Liver (tissue), 9 donors: ENCODE data around the gene PDGFB. TPM values are rescaled to one million over a fixed set of nuclear protein-coding genes. Genes with fewer than 3 reads are reported as not detected.

Experiments
- DNase-seq: peaks from one replicate; pipeline ENCODE4 v3.0.0-alpha.2; 2017; ENCODE audit warnings: low spot score
- H3K27ac ChIP-seq, 2 donors: one replicate each; pipeline ENCODE4 v1.7.0; 2013; ENCODE audit warnings: inconsistent platforms in 2 of 2, low read length in 2 of 2, control low read depth in 1 of 2, low read depth in 1 of 2, mild to moderate bottlenecking in 1 of 2
- H3K27me3 ChIP-seq, 4 donors: one replicate each; pipeline versions ENCODE4 v1.6.1 to v1.7.0; 2013; ENCODE audit warnings: low read length in 3 of 4, inconsistent platforms in 1 of 4, mild to moderate bottlenecking in 1 of 4, moderate library complexity in 1 of 4; ENCODE audit not compliant: control insufficient read depth in 4 of 4, insufficient read depth in 4 of 4
- H3K36me3 ChIP-seq, 4 donors: one replicate each; pipeline versions ENCODE4 v1.6.1 to v1.7.0; 2013; ENCODE audit warnings: low read length in 3 of 4, mild to moderate bottlenecking in 3 of 4, low read depth in 1 of 4, moderate library complexity in 1 of 4; ENCODE audit not compliant: control insufficient read depth in 4 of 4, insufficient read depth in 3 of 4
- H3K4me1 ChIP-seq, 4 donors: one replicate each; pipeline versions ENCODE4 v1.6.1 to v1.7.0; 2013; ENCODE audit warnings: low read length in 3 of 4, mild to moderate bottlenecking in 3 of 4, moderate library complexity in 1 of 4; ENCODE audit not compliant: control insufficient read depth in 4 of 4, insufficient read depth in 4 of 4
- H3K4me3 ChIP-seq, 3 donors: one replicate each; pipeline versions ENCODE4 v1.6.1 to v1.7.0; 2013; ENCODE audit warnings: low read length in 3 of 3, control low read depth in 1 of 3, low read depth in 1 of 3, mild to moderate bottlenecking in 1 of 3
- H3K9ac ChIP-seq, 2 donors: one replicate each; pipeline ENCODE4 v1.7.0; 2013; ENCODE audit warnings: low read length in 2 of 2, mild to moderate bottlenecking in 2 of 2, moderate library complexity in 2 of 2, control low read depth in 1 of 2, low read depth in 1 of 2
- H3K9me3 ChIP-seq, 4 donors: one replicate each; pipeline versions ENCODE4 v1.6.1 to v1.7.0; 2013; ENCODE audit warnings: low read length in 3 of 4; ENCODE audit not compliant: control insufficient read depth in 4 of 4
- CTCF ChIP-seq: fragments of 150-350 bp; IDR thresholded peaks from 2 replicates; pipeline ENCODE4 v1.5.1; 2017; ENCODE audit warnings: improper control_type of control experiment, low read depth, low read length; ENCODE audit not compliant: missing input control
- EGR1 ChIP-seq, 2 donors: IDR thresholded peaks; 2 replicates each; pipeline ENCODE4 v1.6.1; 2016 to 2018; ENCODE audit warnings: antibody characterized with exemption in 2 of 2, low read depth in 2 of 2
- FOXA1 ChIP-seq: IDR thresholded peaks from 2 replicates; pipeline ENCODE4 v1.6.1; 2016; ENCODE audit warnings: antibody characterized with exemption
- FOXA2 ChIP-seq: IDR thresholded peaks from 2 replicates; pipeline ENCODE4 v1.6.1; 2016; ENCODE audit warnings: antibody characterized with exemption
- GABPA ChIP-seq, 2 donors: IDR thresholded peaks in 1 of 2; conservative IDR thresholded peaks in 1 of 2; 2 replicates each; pipeline ENCODE4 v1.6.1; 2016; ENCODE audit warnings: antibody characterized with exemption in 2 of 2, mild to moderate bottlenecking in 1 of 2, moderate library complexity in 1 of 2
- HNF4A ChIP-seq, 2 donors: conservative IDR thresholded peaks; 2 replicates each; pipeline ENCODE4 v1.6.1; 2016; ENCODE audit warnings: antibody characterized with exemption in 2 of 2, mild to moderate bottlenecking in 2 of 2
- HNF4G ChIP-seq: IDR thresholded peaks from 2 replicates; pipeline ENCODE4 v1.6.1; 2016; ENCODE audit warnings: antibody characterized with exemption
- JUND ChIP-seq, 2 donors: IDR thresholded peaks; 2 replicates each; pipeline ENCODE4 v1.6.1; 2016; ENCODE audit warnings: antibody characterized with exemption in 2 of 2
- MAX ChIP-seq: IDR thresholded peaks from 2 replicates; pipeline ENCODE4 v1.6.1; 2016; ENCODE audit warnings: antibody characterized with exemption
- NR2F2 ChIP-seq: IDR thresholded peaks from 2 replicates; pipeline ENCODE4 v1.6.1; 2016; ENCODE audit warnings: antibody characterized with exemption
- RAD21 ChIP-seq, 2 donors: IDR thresholded peaks; 2 replicates each; pipeline ENCODE4 v1.6.1; 2016; ENCODE audit warnings: antibody characterized with exemption in 2 of 2, mild to moderate bottlenecking in 2 of 2
- RXRA ChIP-seq, 2 donors: IDR thresholded peaks; 2 replicates each; pipeline ENCODE4 v1.6.1; 2017 to 2018; ENCODE audit warnings: antibody characterized with exemption in 2 of 2, mild to moderate bottlenecking in 1 of 2
- SP1 ChIP-seq: IDR thresholded peaks from 2 replicates; pipeline ENCODE4 v1.6.1; 2018; ENCODE audit warnings: antibody characterized with exemption, mild to moderate bottlenecking
- TAF1 ChIP-seq: conservative IDR thresholded peaks from 2 replicates; pipeline ENCODE4 v1.6.1; 2016; ENCODE audit warnings: antibody characterized with exemption, mild to moderate bottlenecking
- YY1 ChIP-seq: IDR thresholded peaks from 2 replicates; pipeline ENCODE4 v1.6.1; 2016; ENCODE audit warnings: antibody characterized with exemption, mild to moderate bottlenecking
- WGBS: extraction: QIAGEN DNeasy Blood & Tissue Kit; methylation state at CpG from one replicate; pipeline ENCODE4 v1.1.7; 2013; 5-methylcytosine and 5-hydroxymethylcytosine counted together
- polyA plus RNA-seq, 2 donors: library from polyadenylated mRNA; stranded (reverse) in 1 of 2; unstranded in 1 of 2; fragments of 200-250 nt in 1 of 2; fragments of >200 nt in 1 of 2; fragmentation: Nextera tagmentation in 1 of 2; extraction: Ambion mirVana in 1 of 2; gene quantifications; one replicate each; pipeline versions ENCODE4 v1.2.1 to v1.2.3, GENCODE V29; 2013 to 2015
- total RNA-seq, 2 donors: library from RNA; depleted of rRNA; stranded (reverse); fragments of >200 nt; gene quantifications; one replicate each; pipeline ENCODE4 v1.2.3, GENCODE V29; 2014
- TF ChIP-seq, protein P1 (sequence below): IDR thresholded peaks from 2 replicates; pipeline ENCODE4 v1.6.1; 2016; ENCODE audit warnings: antibody characterized with exemption
- TF ChIP-seq, protein P2 (sequence below): IDR thresholded peaks from 2 replicates; pipeline ENCODE4 v1.6.1; 2016; ENCODE audit warnings: antibody characterized with exemption
- TF ChIP-seq, protein P3 (sequence below): IDR thresholded peaks from 2 replicates; pipeline ENCODE4 v1.6.1; 2016; ENCODE audit warnings: antibody characterized with exemption, mild to moderate bottlenecking
- donor health status: healthy.
- donor health status: healthy.
- donor health status: healthy.
- donor health status: healthy.
- donor health status: healthy.

PDGFB gene
- total and polyA plus RNA-seq, 4 donors = 0.25 to 4.5 (median 1.7) TPM

DNA sequence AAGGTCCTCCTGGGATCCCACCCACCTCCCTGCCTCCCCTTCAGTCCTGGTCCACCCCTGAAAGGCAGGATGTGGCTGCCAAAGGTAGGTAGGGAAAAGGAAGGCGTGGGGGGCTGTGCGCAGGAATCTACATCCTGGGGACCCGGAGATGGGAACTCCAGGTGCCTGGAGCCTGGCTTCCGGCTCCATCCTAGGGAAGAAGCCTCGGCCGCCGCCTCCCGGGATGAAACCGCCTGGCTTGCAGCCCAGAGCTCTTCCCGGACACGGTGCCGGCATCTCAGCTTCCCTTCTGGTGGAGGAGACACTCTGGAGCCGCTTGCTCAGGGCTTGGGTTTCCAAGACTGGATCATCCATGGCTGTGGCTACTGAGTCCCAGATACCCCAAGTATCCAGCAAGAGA is 33.3 kb upstream of the PDGFB start:
- Histone ChIP-seq H3K9me3 (no peaks in the 10 kb centered on the region), H3K27me3 (no peaks in the 10 kb centered on the region), H3K27ac (peak overlapping the region in 1 of 2 donors; percentile 12), H3K9ac (no peak overlapping the region), H3K4me1 (peaks cover 0 to 6% (median 2%) of the 10 kb centered on the region in 4 donors), H3K4me3 (no peak overlapping the region), H3K36me3 (no peaks in the 10 kb centered on the region)
- TF ChIP-seq SP1 (no peak), RAD21 (IDR thresholded peaks at IDR 0.05) (peak in 1 of 2 donors; percentile 7), EGR1 (IDR thresholded peaks at IDR 0.05; ENCODE audit: low read depth in 2 of 2) (no peak)
- WGBS = 51% methylated on average over 13 of the region's 13 CpGs
- no peak for DNase-seq

GRCh38 chr22:39277142-39277607 is 32.4 kb upstream of the PDGFB start:
- 87% methylated on average over 6 of the region's 6 CpGs for WGBS
- no peak for DNase-seq
- Histone ChIP-seq H3K4me3 (no peak overlapping the region), H3K27me3 (no peaks in the 10 kb centered on the region), H3K9ac (no peak overlapping the region), H3K27ac (no peak overlapping the region), H3K4me1 (no peaks in the 10 kb centered on the region), H3K9me3 (no peaks in the 10 kb centered on the region), H3K36me3 (no peaks in the 10 kb centered on the region)
- TF ChIP-seq FOXA2 (no peak), YY1 (no peak), RAD21 (IDR thresholded peaks at IDR 0.05) (no peak), CTCF (no peak), SP1 (no peak), NR2F2 (no peak), RXRA (IDR thresholded peaks at IDR 0.05) (no peak), GABPA (IDR thresholded peaks at IDR 0.05 in 1 of 2, conservative IDR thresholded peaks at IDR 0.05 in 1 of 2) (no peak), HNF4A (conservative IDR thresholded peaks at IDR 0.05) (no peak), HNF4G (no peak), TAF1 (no peak), JUND (IDR thresholded peaks at IDR 0.05) (no peak), FOXA1 (no peak), MAX (no peak), EGR1 (IDR thresholded peaks at IDR 0.05; ENCODE audit: low read depth in 2 of 2) (no peak)
- TF ChIP-seq, protein P1, sequence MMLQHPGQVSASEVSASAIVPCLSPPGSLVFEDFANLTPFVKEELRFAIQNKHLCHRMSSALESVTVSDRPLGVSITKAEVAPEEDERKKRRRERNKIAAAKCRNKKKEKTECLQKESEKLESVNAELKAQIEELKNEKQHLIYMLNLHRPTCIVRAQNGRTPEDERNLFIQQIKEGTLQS = no peak
- TF ChIP-seq, protein P2, sequence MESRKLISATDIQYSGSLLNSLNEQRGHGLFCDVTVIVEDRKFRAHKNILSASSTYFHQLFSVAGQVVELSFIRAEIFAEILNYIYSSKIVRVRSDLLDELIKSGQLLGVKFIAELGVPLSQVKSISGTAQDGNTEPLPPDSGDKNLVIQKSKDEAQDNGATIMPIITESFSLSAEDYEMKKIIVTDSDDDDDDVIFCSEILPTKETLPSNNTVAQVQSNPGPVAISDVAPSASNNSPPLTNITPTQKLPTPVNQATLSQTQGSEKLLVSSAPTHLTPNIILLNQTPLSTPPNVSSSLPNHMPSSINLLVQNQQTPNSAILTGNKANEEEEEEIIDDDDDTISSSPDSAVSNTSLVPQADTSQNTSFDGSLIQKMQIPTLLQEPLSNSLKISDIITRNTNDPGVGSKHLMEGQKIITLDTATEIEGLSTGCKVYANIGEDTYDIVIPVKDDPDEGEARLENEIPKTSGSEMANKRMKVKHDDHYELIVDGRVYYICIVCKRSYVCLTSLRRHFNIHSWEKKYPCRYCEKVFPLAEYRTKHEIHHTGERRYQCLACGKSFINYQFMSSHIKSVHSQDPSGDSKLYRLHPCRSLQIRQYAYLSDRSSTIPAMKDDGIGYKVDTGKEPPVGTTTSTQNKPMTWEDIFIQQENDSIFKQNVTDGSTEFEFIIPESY = no peak
- TF ChIP-seq, protein P3, sequence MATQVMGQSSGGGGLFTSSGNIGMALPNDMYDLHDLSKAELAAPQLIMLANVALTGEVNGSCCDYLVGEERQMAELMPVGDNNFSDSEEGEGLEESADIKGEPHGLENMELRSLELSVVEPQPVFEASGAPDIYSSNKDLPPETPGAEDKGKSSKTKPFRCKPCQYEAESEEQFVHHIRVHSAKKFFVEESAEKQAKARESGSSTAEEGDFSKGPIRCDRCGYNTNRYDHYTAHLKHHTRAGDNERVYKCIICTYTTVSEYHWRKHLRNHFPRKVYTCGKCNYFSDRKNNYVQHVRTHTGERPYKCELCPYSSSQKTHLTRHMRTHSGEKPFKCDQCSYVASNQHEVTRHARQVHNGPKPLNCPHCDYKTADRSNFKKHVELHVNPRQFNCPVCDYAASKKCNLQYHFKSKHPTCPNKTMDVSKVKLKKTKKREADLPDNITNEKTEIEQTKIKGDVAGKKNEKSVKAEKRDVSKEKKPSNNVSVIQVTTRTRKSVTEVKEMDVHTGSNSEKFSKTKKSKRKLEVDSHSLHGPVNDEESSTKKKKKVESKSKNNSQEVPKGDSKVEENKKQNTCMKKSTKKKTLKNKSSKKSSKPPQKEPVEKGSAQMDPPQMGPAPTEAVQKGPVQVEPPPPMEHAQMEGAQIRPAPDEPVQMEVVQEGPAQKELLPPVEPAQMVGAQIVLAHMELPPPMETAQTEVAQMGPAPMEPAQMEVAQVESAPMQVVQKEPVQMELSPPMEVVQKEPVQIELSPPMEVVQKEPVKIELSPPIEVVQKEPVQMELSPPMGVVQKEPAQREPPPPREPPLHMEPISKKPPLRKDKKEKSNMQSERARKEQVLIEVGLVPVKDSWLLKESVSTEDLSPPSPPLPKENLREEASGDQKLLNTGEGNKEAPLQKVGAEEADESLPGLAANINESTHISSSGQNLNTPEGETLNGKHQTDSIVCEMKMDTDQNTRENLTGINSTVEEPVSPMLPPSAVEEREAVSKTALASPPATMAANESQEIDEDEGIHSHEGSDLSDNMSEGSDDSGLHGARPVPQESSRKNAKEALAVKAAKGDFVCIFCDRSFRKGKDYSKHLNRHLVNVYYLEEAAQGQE = no peak
